A673 (cell line): ENCODE measurements around the gene GABRP.

Experiments used
- CTCF ChIP-seq: fragments of 300-800, 200-600 bp; sonication (generic); conservative IDR thresholded peaks from 2 replicates; pipeline ENCODE4 v1.5.1; 2017; ENCODE audit warnings: low read depth, mild to moderate bottlenecking, antibody characterized with exemption, low read length, moderate library complexity, mixed read lengths
- EZH2 ChIP-seq: fragments of 200-600 bp; sonication (generic); IDR thresholded peaks from 2 replicates; pipeline ENCODE4 v1.6.1; 2017; ENCODE audit warnings: borderline replicate concordance, low read depth, mild to moderate bottlenecking, mixed read lengths, antibody characterized with exemption, low read length; ENCODE audit not compliant: poor library complexity, severe bottlenecking

- TF ChIP-seq CTCF: no peak
- TF ChIP-seq EZH2: no peak
These were observed 64.5 kb downstream of the GABRP start for GRCh38 chr5:170848033-170848432.
